SK-N-MC (cell line): ENCODE results near the gene CCDC141.

ENCODE experiments used
- EZH2 ChIP-seq: fragments of 200-600 bp; sonication (generic); IDR thresholded peaks from one replicate; pipeline ENCODE4 v1.6.1; 2017; ENCODE audit warnings: antibody characterized with exemption
- FOXP2 ChIP-seq: optimal IDR thresholded peaks from 2 replicates; pipeline ENCODE3; 2011; ENCODE audit warnings: mild to moderate bottlenecking, moderate library complexity; ENCODE audit not compliant: insufficient read depth; ENCODE audit errors: extremely low read length, control extremely low read depth
- POLR2AphosphoS5 ChIP-seq: IDR thresholded peaks from 2 replicates; pipeline ENCODE4 v1.6.1; 2012; ENCODE audit warnings: mild to moderate bottlenecking, low read depth, low read length, borderline replicate concordance

DNA sequence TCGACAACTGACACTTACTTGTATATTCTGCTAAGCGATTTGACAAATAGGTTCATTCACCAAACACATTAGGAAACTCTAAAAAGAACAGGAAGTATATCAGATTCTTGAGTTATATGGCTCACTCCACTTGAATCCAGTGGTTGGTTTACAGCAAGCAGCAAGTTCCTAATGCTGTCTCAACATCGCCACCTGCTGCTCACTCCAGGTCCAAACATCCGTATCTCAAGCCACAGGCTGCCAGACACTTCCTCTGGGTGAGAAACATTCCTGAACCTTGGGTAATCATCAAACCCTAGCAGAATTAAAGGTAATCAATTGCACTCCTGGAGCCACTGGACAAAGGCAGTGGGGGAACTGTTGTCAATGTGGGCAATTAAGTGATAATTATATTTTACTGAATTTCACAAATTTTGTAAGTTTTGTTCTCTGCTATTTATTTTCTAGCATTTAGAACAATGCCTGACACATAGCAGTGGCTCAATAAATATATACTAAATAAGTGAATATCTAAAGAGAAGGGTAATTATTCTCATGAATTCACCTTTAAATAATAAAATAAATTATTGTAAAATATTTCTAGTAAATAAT lies 135.6 kb downstream of the CCDC141 start:
- TF ChIP-seq POLR2AphosphoS5 = no peak
- no peak for TF ChIP-seq EZH2
- TF ChIP-seq FOXP2 = no peak
